Measurements from ENCODE around the gene DOCK3. TPM values are rescaled to one million over a fixed set of nuclear protein-coding genes. Genes with fewer than 3 reads are reported as not detected.

DOCK3 gene
- total and polyA plus RNA-seq, 4 donors = 0.01 to 0.08 (median 0.06) TPM; not detected in 1

GRCh38 chr3:50819882-50820281, 145.2 kb downstream of the DOCK3 start (continued):
- no peak for TF ChIP-seq HNF4A (conservative IDR thresholded peaks at IDR 0.05)
- TF ChIP-seq, protein P1, sequence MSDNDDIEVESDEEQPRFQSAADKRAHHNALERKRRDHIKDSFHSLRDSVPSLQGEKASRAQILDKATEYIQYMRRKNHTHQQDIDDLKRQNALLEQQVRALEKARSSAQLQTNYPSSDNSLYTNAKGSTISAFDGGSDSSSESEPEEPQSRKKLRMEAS (IDR thresholded peaks at IDR 0.05) = no peak
- no peak for TF ChIP-seq RAD21 (IDR thresholded peaks at IDR 0.05)
- TF ChIP-seq JUND (IDR thresholded peaks at IDR 0.05) = no peak
- TF ChIP-seq SP1 (IDR thresholded peaks at IDR 0.05) = no peak
- TF ChIP-seq, protein P2, sequence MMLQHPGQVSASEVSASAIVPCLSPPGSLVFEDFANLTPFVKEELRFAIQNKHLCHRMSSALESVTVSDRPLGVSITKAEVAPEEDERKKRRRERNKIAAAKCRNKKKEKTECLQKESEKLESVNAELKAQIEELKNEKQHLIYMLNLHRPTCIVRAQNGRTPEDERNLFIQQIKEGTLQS (IDR thresholded peaks at IDR 0.05) = no peak
- no peak for TF ChIP-seq FOXA2 (IDR thresholded peaks at IDR 0.05)

DNA sequence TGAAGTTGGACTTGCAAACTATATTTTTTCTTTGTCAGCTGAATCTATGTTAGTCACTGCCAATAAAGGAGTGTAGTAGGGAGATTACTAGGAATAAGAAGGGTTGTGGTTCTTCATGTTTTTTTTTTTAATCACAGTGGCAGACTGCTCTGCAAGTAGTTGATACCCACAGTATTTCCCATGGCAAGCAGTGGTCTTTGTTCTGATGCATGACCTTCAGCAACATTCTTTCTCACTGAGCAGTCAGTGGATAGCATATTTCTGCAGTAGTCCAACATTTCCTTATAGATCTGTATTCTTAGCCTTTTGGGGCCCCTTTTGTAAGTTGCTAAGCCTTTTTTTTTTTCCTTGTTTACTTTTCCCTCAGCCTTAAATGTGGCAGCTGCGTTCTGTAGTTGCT, 151.1 kb downstream of the DOCK3 start:
- H3K27me3 ChIP-seq (ENCODE audit: control insufficient read depth in 4 of 4, insufficient read depth in 4 of 4, low read length in 3 of 4) = no peaks in the 10 kb centered on the region
- no peaks in the 10 kb centered on the region for H3K36me3 ChIP-seq (ENCODE audit: control insufficient read depth in 4 of 4, insufficient read depth in 3 of 4, low read depth in 1 of 4, low read length in 3 of 4)
- H3K9ac ChIP-seq (ENCODE audit: low read depth in 1 of 2, low read length in 2 of 2) = no peak overlapping the region
- no peak overlapping the region for H3K4me3 ChIP-seq (ENCODE audit: low read depth in 1 of 3, low read length in 3 of 3)
- H3K9me3 ChIP-seq (ENCODE audit: control insufficient read depth in 4 of 4, low read length in 3 of 4) = no peaks in the 10 kb centered on the region
- no peak overlapping the region for H3K27ac ChIP-seq (ENCODE audit: low read depth in 1 of 2, low read length in 2 of 2)
- DNase-seq (ENCODE audit: low spot score) = no peak
- WGBS = 43% methylated on average over 1 of the region's 1 CpG
- TF ChIP-seq RAD21 (IDR thresholded peaks at IDR 0.05) (no peak), FOXA1 (IDR thresholded peaks at IDR 0.05) (no peak), HNF4G (IDR thresholded peaks at IDR 0.05) (no peak), REST (IDR thresholded peaks at IDR 0.05) (no peak), SP1 (IDR thresholded peaks at IDR 0.05) (no peak), HNF4A (conservative IDR thresholded peaks at IDR 0.05) (no peak), EGR1 (IDR thresholded peaks at IDR 0.05; ENCODE audit: low read depth in 2 of 2) (no peak), TAF1 (conservative IDR thresholded peaks at IDR 0.05) (no peak), GABPA (IDR thresholded peaks at IDR 0.05 in 1 of 2, conservative IDR thresholded peaks at IDR 0.05 in 1 of 2) (no peak), FOXA2 (IDR thresholded peaks at IDR 0.05) (no peak), RXRA (IDR thresholded peaks at IDR 0.05) (no peak)
- TF ChIP-seq, protein P3, sequence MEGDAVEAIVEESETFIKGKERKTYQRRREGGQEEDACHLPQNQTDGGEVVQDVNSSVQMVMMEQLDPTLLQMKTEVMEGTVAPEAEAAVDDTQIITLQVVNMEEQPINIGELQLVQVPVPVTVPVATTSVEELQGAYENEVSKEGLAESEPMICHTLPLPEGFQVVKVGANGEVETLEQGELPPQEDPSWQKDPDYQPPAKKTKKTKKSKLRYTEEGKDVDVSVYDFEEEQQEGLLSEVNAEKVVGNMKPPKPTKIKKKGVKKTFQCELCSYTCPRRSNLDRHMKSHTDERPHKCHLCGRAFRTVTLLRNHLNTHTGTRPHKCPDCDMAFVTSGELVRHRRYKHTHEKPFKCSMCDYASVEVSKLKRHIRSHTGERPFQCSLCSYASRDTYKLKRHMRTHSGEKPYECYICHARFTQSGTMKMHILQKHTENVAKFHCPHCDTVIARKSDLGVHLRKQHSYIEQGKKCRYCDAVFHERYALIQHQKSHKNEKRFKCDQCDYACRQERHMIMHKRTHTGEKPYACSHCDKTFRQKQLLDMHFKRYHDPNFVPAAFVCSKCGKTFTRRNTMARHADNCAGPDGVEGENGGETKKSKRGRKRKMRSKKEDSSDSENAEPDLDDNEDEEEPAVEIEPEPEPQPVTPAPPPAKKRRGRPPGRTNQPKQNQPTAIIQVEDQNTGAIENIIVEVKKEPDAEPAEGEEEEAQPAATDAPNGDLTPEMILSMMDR (IDR thresholded peaks at IDR 0.05; ENCODE audit: low read depth, low read length, missing input control) = no peak
- TF ChIP-seq, protein P1 (IDR thresholded peaks at IDR 0.05) = no peak
- TF ChIP-seq, protein P2 (IDR thresholded peaks at IDR 0.05) = no peak
- no peaks in the 10 kb centered on the region for H3K4me1 ChIP-seq (ENCODE audit: control insufficient read depth in 4 of 4, insufficient read depth in 4 of 4, low read length in 3 of 4)

Measured in liver (tissue), 9 donors.